CD4-positive, alpha-beta T cell treated with Interleukin-4 for 4 hours (primary cell): ENCODE results near the gene NCKAP5.

Source experiments
- DNase-seq: peaks from one replicate; pipeline ENCODE4 v3.0.0-alpha.2; 2020

Gene NCKAP5

DNA sequence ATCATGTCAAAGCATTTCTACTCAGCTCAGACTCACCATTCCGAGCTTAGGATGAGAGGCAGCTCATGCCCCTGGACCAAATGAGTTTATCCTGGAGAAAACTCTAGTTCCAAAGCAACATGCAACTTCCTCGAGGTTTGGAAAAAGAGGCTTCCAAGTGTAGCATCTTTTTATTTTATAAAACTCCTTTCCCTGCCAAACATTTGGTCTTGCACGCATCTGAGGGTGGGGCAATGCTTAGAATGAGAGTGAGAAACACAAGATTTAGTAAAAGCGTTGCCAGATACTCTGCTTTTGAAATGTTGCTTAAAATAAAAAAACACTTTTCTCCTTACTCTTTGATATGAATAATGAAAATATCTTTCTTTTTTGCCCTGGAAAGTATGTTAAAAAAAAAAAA, 151.5 kb downstream of the NCKAP5 start:
- DNase-seq: no peak

DNA sequence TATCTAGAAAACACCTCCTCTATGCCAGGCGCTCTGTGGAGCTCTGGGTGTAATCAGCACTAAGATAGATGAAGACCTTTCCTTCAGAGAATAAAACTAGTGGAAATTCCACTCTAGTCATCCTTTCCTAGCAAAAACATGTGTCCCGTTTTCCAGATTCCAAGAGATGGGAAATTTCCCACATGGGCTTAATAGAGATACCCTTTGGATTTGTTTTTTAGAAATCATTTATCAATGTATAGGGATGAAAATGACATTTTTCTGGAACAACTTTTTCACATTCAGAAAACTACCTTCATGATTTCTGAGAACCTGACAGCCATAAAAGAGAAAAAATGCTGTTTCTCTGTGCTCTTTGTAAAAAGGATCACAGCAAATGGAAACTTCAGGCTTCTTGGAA, 152.1 kb downstream of the NCKAP5 start:
- DNase-seq: no peak

- no peak for DNase-seq
Observed at GRCh38 chr2:133415210-133415876, 152.9 kb downstream of the NCKAP5 start.

GRCh38 chr2:133414486-133415209, 153.6 kb downstream of the NCKAP5 start:
- DNase-seq: no peak

DNA sequence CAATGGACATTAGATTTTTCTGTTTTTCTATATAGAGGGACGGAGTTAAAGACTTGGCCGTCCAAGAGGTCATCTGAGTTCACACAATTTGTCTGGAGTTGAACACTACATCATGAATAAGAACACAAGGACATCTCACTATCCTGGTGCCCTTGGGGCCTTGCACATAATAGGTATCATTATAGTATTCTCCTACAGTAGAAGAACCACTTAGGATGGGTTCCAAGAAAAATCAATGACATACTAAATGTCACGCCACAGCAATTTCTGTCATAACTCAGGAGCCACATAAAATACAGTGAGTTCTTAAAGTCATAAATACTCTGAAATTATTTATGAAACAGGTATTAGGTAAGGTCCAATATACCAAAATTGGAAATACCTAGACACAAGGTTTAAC, 154.4 kb downstream of the NCKAP5 start:
- DNase-seq: no peak

GRCh38 chr2:133412694-133413093, 155.6 kb downstream of the NCKAP5 start:
- no peak for DNase-seq

DNA sequence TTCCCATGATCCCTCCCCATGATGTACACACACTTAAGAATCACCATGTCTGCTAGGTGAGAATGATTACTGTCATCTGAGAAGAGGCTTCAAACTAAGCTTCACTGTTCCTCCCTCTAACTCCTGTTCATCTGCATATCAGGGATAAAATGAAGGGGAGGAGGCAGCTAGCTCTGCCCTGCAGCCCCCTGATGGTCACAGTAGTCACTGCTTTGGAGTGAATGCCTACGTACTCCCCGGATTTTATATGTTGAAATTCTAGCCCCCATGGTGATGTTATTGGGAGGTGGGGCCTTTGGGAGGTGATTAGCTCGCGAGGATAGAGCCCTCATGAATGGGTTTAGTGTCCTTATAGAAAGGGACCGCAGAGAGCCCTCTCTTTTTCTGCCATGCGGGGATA, 156.4 kb downstream of the NCKAP5 start:
- no peak for DNase-seq

DNA sequence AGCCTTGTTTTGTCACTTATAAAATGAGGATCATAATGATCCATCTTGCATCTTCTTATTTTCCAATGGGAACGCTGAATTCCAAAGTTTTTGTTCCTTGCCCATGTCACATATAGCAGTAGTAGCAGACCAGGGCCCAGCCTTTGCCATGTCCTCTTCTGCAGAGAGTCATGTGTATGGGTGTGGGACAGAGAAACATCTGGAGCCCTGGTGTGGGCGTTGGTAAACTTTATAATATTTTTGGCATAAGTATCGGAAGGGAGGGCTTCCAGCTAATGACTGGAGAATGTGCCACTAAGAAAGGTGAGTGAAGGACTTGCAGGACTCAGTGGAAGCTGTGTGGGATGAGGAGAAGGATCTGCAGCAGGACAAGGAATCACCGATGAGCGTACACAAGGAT, 157.2 kb downstream of the NCKAP5 start:
- DNase-seq: no peak

- no peak for DNase-seq
Observed at GRCh38 chr2:133409581-133410285, 158.5 kb downstream of the NCKAP5 start.

DNA sequence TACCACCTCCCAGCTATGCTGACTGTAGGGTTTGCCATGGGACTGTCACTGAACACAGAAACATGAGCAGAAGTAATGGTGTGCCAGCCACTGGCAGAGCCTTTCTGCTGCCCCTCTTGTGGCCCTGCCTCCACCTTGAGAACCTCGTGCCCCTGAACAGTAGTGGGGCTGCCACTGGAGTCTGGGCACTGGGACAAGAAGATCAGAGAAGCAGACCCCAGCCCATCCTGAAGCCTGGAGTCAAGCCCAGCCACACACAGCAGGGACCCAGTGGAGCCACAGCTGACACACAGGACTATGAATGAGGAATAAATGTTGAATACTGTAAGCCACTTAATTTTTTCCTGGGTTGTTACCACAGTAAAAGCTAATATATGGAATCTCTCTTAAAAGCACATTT, 159.6 kb downstream of the NCKAP5 start:
- DNase-seq: no peak

DNA sequence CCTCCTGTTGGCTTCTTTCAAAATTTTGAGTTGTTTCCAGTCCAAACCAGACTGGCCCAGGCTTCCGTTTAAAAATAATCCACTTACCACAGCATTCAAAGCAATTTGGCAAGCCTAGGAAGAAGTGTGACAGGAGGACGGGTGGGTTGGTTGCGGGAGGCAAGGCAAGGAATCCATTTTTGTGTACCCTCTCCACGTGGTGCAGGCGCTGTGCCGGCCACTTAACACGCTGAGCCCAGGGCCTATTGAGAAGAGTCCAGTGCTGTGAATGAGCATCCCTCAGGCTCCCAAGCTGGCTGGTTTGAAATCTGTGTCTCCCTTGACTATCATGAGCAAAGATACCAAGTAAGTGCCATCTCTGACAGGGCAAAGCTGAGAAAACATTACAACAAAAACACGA, 160.9 kb downstream of the NCKAP5 start:
- DNase-seq: no peak

GRCh38 chr2:133405252-133405651, 163.0 kb downstream of the NCKAP5 start:
- no peak for DNase-seq

GRCh38 chr2:133400411-133400810, 167.9 kb downstream of the NCKAP5 start:
- DNase-seq: no peak

DNA sequence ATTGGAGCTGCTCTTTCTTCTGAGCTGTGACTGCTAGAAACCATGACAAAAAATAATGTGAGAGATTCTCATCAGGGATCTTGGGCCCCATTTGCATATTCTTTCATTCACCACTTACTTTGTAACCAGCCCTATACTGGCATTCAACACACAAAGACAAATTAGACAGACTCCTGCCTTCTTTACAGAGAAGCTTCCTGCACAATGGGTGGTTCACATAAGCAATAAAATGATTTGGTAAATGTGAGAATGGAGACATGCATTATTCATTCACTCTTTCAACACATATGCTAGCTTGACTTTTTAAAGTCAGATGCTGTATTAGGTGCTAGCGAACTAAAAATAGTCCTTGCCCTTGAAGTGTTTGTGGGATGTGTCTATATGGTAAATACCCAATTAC, 174.4 kb downstream of the NCKAP5 start:
- DNase-seq: no peak

DNA sequence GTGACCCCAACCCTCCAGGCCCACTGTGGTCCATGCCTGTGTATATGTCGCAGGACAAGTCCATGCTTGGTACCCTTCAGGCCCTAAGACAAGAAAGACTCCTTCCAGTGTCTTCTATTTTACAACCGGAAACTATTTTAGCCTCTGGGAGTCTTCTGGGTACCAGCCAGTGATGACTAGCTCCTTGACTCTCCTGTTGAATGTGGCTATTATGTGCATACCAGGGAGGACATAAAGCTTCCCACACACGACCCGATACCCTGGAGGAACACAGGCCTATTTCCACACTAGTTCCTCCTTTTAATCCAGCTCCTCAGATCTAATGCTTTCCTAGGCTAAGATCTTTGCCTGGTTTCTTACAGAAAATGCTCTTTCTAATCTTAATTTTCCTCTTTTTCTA, 178.1 kb downstream of the NCKAP5 start:
- DNase-seq: no peak

DNA sequence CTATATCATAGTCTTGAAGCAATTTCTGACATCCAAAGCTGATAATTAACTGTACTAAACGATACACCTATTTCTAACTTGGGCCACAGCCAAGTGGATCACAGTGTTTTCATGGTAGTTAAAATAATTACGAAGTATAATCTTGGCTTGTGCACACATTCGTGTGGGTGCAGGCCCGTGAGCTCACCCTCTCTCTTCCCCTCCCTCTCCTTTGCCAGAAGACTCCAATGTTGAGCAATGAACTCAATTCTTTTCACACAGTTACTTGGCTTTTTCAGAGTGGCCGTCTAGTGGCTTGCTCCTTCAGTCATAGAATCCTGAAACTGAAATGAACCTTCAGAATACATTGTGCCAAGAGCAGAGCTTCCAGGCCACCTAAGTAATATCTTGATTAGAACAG, 178.7 kb downstream of the NCKAP5 start:
- DNase-seq: no peak

- DNase-seq: no peak
Observed at GRCh38 chr2:133382566-133382965, 185.7 kb downstream of the NCKAP5 start.

DNA sequence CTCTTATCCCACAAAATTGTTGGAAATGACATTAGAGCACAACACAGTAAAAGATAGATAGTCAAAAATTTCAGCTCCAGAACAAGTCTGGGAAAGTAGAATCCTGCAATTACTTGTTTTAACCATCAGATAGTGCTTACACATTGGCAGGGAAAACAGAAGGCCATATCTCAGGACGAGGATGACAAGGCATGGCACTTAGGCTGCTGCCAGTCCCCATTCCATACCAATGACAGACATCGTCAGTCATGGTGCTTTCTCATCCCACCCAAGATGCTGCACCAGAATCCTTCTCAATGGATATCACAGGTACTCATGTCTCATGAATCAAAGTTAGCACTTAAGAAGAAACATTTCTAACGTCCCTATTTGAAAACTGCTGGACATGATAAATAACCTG, 187.3 kb downstream of the NCKAP5 start:
- DNase-seq: no peak

- no peak for DNase-seq
Observed at GRCh38 chr2:133378928-133379549, 189.2 kb downstream of the NCKAP5 start.

DNA sequence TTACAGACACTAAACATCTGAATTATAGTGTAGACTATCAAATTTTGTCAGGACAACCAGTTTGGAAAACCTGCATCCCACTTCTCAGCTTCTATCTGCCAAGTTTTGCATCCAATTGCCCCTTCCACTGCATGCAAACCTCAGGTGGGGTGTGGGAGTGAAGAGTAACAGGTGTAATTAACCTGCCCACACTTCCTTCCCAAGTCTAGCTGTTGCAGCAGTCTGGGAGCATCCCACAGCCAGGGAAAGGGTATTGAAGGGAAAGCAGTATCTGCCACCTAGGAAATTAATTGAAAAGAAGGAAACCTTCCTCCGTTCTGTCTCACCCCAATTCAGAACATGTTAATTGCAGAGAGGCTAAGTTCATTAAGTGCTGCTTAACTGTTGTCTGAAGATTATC, 189.9 kb downstream of the NCKAP5 start:
- DNase-seq: no peak

DNA sequence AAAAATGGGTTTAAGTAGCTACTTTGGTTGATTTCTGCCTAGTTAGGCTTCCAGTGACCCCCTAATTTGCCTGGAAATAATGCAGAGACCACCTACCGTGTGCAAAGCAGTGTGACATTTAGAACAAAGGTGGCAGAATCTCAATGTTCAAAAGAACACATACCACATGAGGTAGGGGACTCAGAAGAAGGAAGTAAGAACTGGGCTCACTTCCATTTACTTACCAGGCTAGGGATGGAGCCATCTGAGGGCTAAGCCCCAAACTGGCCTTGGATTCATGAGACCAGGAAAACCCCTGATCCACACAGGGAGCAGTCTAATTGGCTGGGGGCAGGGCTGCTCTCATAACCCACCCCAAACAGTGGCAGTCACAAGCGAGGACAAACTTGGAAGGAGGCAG, 190.7 kb downstream of the NCKAP5 start:
- DNase-seq: no peak

DNA sequence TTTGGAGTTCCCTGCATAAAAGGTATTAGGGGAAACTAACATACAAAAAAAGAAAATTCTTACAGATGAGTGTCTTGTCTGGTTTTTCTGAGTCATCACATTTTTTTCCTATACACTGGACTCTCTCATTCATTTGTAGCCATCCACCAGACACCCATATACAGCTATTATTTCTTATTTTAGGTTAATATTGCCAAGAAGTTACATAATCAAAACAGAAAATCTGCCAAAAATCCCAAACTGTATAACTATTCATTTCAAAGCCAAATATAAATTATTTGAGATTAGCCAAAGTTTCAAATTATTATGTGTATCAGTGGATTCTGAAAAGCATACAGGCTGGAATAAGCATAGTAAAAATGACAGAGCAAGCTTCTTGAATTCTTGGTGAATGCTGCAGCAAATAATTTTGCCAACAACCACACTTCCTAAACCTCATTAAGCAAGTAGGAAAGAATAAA, 191.2 kb downstream of the NCKAP5 start:
- DNase-seq: no peak

DNA sequence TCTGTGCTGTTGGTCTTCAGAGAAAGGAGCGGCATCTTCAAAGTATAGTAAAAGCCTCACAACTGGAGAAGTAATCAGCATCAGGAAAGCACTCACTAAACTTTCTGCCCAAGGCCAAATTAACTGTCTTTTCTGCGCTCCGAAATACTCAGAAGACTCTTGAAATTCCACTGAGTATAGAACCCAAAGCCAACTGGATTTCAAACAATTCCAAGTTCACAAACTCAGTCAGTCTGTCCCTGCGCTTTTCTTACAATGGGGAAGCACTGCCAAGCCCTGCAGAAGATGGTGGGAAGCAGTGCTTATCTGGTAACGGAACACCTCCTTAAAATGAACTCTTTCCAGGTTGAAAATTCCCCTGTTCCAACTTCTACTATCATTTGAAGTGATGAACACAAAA, 193.5 kb downstream of the NCKAP5 start:
- DNase-seq: no peak

DNA sequence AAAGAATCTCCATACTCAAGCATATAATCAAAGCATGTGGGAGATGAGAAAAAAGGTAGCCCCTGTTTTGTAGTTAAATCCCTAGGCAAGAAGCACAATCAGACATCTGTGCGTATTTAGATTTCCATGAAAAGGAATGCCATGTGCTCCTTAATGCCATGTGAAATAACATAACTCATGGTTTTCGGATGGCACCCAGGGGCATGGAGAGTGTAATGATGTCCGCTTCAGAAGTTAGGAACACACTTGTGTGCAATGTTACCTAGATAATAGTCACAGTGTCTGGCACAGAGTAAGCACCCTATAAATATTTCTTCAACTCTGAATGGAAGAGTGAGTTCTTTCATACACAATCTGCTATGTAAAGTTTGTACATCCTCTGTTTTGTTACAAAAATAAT, 197.0 kb downstream of the NCKAP5 start:
- no peak for DNase-seq
